Upper lobe of left lung (tissue), 6 donors: ENCODE data around the gene IGFBP6. TPM values are rescaled to one million over a fixed set of nuclear protein-coding genes. Genes with fewer than 3 reads are reported as not detected.

Experiments used
- ATAC-seq, 2 donors: fragments of 200-7000 bp; cut with Tn5 transposase; one replicate each; pipeline ENCODE4 v1.9.1; 2022; ENCODE audit warnings: mild to moderate bottlenecking in 2 of 2, moderate library complexity in 2 of 2; ENCODE audit not compliant: low FRiP score in 2 of 2
- DNase-seq, 2 donors: peaks; one replicate each; pipeline ENCODE4 v3.0.0-alpha.2; 2019 to 2020
- H3K27ac ChIP-seq, 4 donors: fragments of 200-600 bp; sonication (generic); one replicate each; pipeline ENCODE4 v1.5.1; 2016 to 2019
- H3K27me3 ChIP-seq, 4 donors: fragments of 200-600 bp; sonication (generic); one replicate each; pipeline ENCODE4 v1.5.1; 2017 to 2019
- H3K36me3 ChIP-seq, 4 donors: fragments of 200-600 bp; sonication (generic); one replicate each; pipeline ENCODE4 v1.5.1; 2016 to 2019
- H3K4me1 ChIP-seq, 4 donors: fragments of 200-600 bp; sonication (generic); one replicate each; pipeline ENCODE4 v1.5.1; 2018 to 2019
- H3K4me3 ChIP-seq, 4 donors: fragments of 200-600 bp; sonication (generic); one replicate each; pipeline ENCODE4 v1.5.1; 2017 to 2019; ENCODE audit warnings: mild to moderate bottlenecking in 2 of 4, moderate library complexity in 1 of 4
- H3K9me3 ChIP-seq, 4 donors: fragments of 200-600 bp; sonication (generic); one replicate each; pipeline ENCODE4 v1.5.1; 2018 to 2019
- EP300 ChIP-seq, 4 donors: sonication (generic); formaldehyde crosslinking; IDR thresholded peaks; one replicate each; pipeline ENCODE4 v1.5.1; 2017; ENCODE audit warnings: antibody characterized with exemption in 4 of 4, control low read depth in 2 of 4
- POLR2A ChIP-seq, 4 donors: fragments of 450-650 bp; IDR thresholded peaks; one replicate each; pipeline ENCODE4 v1.5.1; 2016 to 2017; ENCODE audit warnings: antibody characterized with exemption in 4 of 4, mild to moderate bottlenecking in 2 of 4
- POLR2AphosphoS5 ChIP-seq, 2 donors: sonication (generic); formaldehyde crosslinking; IDR thresholded peaks; one replicate each; pipeline ENCODE4 v1.5.1; 2017; ENCODE audit warnings: antibody characterized with exemption in 2 of 2
- WGBS, 2 donors: methylation state at CpG; one replicate each; pipeline ENCODE4 v1.1.5; 2017 to 2018; 5-methylcytosine and 5-hydroxymethylcytosine counted together
- total RNA-seq, 6 donors: library from RNA; depleted of rRNA in 4 of 6; stranded (reverse); fragments of >200 nt in 4 of 6; gene quantifications; one replicate each; pipeline versions ENCODE4 v1.1.0 to v1.2.1, GENCODE V29; 2016 to 2021
- TF ChIP-seq, protein P1 (sequence below), 6 experiments: fragments of 450-650 bp in 4 of 6; fragments of 200-600 bp in 2 of 6; sonication (generic) in 2 of 6; IDR thresholded peaks; one replicate each; pipeline ENCODE4 v1.5.1; 2016 to 2019; ENCODE audit warnings: antibody characterized with exemption in 6 of 6
- donor health status: DM: no; HTN: no; CAD: no; lungs with moderate emphysema.
- donor health status: DM: no; HTN: yes; CAD: no; lungs with severe emphysema.

The IGFBP6 gene, protein sequence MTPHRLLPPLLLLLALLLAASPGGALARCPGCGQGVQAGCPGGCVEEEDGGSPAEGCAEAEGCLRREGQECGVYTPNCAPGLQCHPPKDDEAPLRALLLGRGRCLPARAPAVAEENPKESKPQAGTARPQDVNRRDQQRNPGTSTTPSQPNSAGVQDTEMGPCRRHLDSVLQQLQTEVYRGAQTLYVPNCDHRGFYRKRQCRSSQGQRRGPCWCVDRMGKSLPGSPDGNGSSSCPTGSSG
- 100 to 1,000 TPM in 1 of 6 donors, 10 to 100 TPM in 5; 12.6 to 112 (median 48.9) TPM for total RNA-seq

GRCh38 chr12:53097564-53098353, at the start of gene IGFBP6:
TSS of gene IGFBP6 (plus strand) at chr12:53097667. CDS start at chr12:53097718, 51 bp downstream.
- H3K4me1 ChIP-seq, result peaks cover 32 to 44% (median 39%) of the 10 kb centered on the region in 4 donors
- no peaks in the 10 kb centered on the region for H3K36me3 ChIP-seq
- no peaks in the 10 kb centered on the region for H3K9me3 ChIP-seq
- H3K27ac ChIP-seq, result peak within 1 kb of the TSS; percentile 42 to 87 (median 86)
- DNase-seq (peak; percentile 72 to 94), ATAC-seq (peak; percentile 24 to 78)
- WGBS, 2 donors, result 6 to 16% methylated on average over 6 to 30 of the region's 51 CpGs
- H3K27me3 ChIP-seq, result no peaks in the 10 kb centered on the region
- peak within 1 kb of the TSS; percentile 37 to 64 (median 56) for H3K4me3 ChIP-seq
- TF ChIP-seq POLR2AphosphoS5 (IDR thresholded peaks at IDR 0.05), result no peak
- no peak for TF ChIP-seq EP300 (IDR thresholded peaks at IDR 0.05)
- peak in 1 of 4 donors; percentile 39 for TF ChIP-seq POLR2A (IDR thresholded peaks at IDR 0.05)
- TF ChIP-seq, protein P1, sequence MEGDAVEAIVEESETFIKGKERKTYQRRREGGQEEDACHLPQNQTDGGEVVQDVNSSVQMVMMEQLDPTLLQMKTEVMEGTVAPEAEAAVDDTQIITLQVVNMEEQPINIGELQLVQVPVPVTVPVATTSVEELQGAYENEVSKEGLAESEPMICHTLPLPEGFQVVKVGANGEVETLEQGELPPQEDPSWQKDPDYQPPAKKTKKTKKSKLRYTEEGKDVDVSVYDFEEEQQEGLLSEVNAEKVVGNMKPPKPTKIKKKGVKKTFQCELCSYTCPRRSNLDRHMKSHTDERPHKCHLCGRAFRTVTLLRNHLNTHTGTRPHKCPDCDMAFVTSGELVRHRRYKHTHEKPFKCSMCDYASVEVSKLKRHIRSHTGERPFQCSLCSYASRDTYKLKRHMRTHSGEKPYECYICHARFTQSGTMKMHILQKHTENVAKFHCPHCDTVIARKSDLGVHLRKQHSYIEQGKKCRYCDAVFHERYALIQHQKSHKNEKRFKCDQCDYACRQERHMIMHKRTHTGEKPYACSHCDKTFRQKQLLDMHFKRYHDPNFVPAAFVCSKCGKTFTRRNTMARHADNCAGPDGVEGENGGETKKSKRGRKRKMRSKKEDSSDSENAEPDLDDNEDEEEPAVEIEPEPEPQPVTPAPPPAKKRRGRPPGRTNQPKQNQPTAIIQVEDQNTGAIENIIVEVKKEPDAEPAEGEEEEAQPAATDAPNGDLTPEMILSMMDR (IDR thresholded peaks at IDR 0.05), result peak in 4 of 6 experiments; percentile 25 to 50 (median 36)

GRCh38 chr12:53048033-53048779, 49.3 kb upstream of the IGFBP6 start:
- H3K9me3 ChIP-seq, result no peaks in the 10 kb centered on the region
- H3K27me3 ChIP-seq, result no peaks in the 10 kb centered on the region
- H3K4me1 ChIP-seq, result peaks cover 48 to 73% (median 61%) of the 10 kb centered on the region in 4 donors
- peak overlapping the region; percentile 38 to 74 (median 67) for H3K4me3 ChIP-seq
- peak in 1 of 2 donors; percentile 32 for TF ChIP-seq POLR2AphosphoS5 (IDR thresholded peaks at IDR 0.05)
- TF ChIP-seq, protein P1 (IDR thresholded peaks at IDR 0.05), result peak in 3 of 6 experiments; percentile 24 to 39 (median 30)
- no peak for TF ChIP-seq POLR2A (IDR thresholded peaks at IDR 0.05)
- TF ChIP-seq EP300 (IDR thresholded peaks at IDR 0.05), result no peak
- H3K27ac ChIP-seq, result peak overlapping the region; percentile 97 to 99 (median 98)
- WGBS, 2 donors, result 46 to 67% methylated on average over 1 to 5 of the region's 10 CpGs
- H3K36me3 ChIP-seq, result peaks cover 0 to 7% (median 0%) of the 10 kb centered on the region in 4 donors
- ATAC-seq (peak in 1 of 2 donors; percentile 58), DNase-seq (peak; percentile 81 to 88)

DNA sequence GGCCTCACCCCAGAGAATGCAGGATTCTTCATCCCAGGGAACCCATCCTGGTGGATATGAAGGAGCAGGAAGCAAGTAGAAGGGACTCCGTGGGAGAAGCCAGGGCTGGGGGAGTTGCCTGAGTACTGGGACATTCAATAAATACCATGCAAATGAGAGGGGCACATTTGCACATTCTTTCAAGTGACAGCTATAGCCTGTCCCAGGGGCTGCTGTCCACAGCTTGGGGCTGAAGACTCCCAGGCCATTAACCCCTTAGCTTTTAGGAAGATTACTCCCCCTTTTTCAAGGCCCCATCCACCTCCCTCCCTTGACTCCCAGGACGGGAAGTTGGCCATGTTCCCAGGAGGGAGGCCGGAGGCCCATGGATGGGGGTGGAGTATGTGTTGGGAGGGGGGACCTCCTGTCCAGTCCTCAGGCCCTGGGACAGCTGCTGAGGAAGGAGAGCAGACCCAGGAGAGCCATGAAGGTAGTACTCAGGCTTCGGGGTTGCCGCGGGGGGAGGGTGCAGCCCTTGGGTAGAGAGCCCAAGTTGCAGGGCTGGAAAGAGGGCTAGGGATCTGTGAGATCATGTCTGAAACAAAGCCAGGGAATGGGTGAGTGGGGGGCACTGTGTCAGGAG, 48.6 kb upstream of the IGFBP6 start:
- Histone ChIP-seq H3K4me3 (peak overlapping the region; percentile 66 to 90 (median 71)), H3K27me3 (no peaks in the 10 kb centered on the region), H3K27ac (peak overlapping the region; percentile 97 to 99 (median 98)), H3K4me1 (peaks cover 55 to 80% (median 67%) of the 10 kb centered on the region in 4 donors), H3K9me3 (no peaks in the 10 kb centered on the region), H3K36me3 (peaks cover 0 to 10% (median 0%) of the 10 kb centered on the region in 4 donors)
- 31 to 34% methylated on average over 4 to 6 of the region's 6 CpGs for WGBS, 2 donors
- DNase-seq (peak in 1 of 2 donors; percentile 75), ATAC-seq (no peak)
- TF ChIP-seq EP300 (IDR thresholded peaks at IDR 0.05) (no peak), POLR2A (IDR thresholded peaks at IDR 0.05) (no peak), POLR2AphosphoS5 (IDR thresholded peaks at IDR 0.05) (peak; percentile 37 to 41)

GRCh38 chr12:53049571-53050318, 47.7 kb upstream of the IGFBP6 start, which contains the start of gene TNS2:
TSS of gene TNS2 (plus strand) at chr12:53050065. CDS start at chr12:53050186, 121 bp downstream.
- Histone ChIP-seq H3K9me3 (no peaks in the 10 kb centered on the region), H3K27me3 (no peaks in the 10 kb centered on the region), H3K4me3 (peak within 1 kb of the TSS; percentile 66 to 90 (median 71)), H3K4me1 (peaks cover 56 to 83% (median 68%) of the 10 kb centered on the region in 4 donors), H3K36me3 (peaks cover 0 to 10% (median 0%) of the 10 kb centered on the region in 4 donors), H3K27ac (peak within 1 kb of the TSS; percentile 97 to 99 (median 98))
- peak; percentile 25 to 67 for ATAC-seq
- TF ChIP-seq, protein P1 (IDR thresholded peaks at IDR 0.05), result peak in 1 of 6 experiments; percentile 6
- peak; percentile 84 to 92 for TF ChIP-seq POLR2AphosphoS5 (IDR thresholded peaks at IDR 0.05)
- peak in 3 of 4 donors; percentile 63 to 89 (median 70) for TF ChIP-seq POLR2A (IDR thresholded peaks at IDR 0.05)
- peak in 3 of 4 donors; percentile 54 to 93 (median 92) for TF ChIP-seq EP300 (IDR thresholded peaks at IDR 0.05)
- 26% methylated on average over 19 of the region's 20 CpGs; no CpG with 5 or more reads in 1 of the 2 donors for WGBS, 2 donors
- DNase-seq, result peak; percentile 89 to 92
